ENCODE results near the gene PLSCR3.

The PLSCR3 gene

GRCh38 chr17:7405350-7406234, 11.3 kb upstream of the PLSCR3 start:
- no peak for DNase-seq (ENCODE audit: low read depth)

- DNase-seq (ENCODE audit: low read depth): no peak
Measured at GRCh38 chr17:7404737-7405349, 10.5 kb upstream of the PLSCR3 start.

- DNase-seq (ENCODE audit: low read depth): peak; percentile 92
Measured at GRCh38 chr17:7403977-7404736, 9.8 kb upstream of the PLSCR3 start, which contains the start of gene TMEM256. TSS of gene TMEM256 (minus strand) at chr17:7404097. CDS start at chr17:7404084, 13 bp downstream.

GRCh38 chr17:7403727-7403976, 9.3 kb upstream of the PLSCR3 start:
- no peak for DNase-seq (ENCODE audit: low read depth)

GRCh38 chr17:7403043-7403726, 8.9 kb upstream of the PLSCR3 start:
- no peak for DNase-seq (ENCODE audit: low read depth)

GRCh38 chr17:7398612-7399011, 4.3 kb upstream of the PLSCR3 start:
- no peak for DNase-seq (ENCODE audit: low read depth)

GRCh38 chr17:7396147-7396546, 1.8 kb upstream of the PLSCR3 start:
- no peak for DNase-seq (ENCODE audit: low read depth)

GRCh38 chr17:7393613-7394451, 493 bp downstream of the PLSCR3 start:
- peak; percentile 32 for DNase-seq (ENCODE audit: low read depth)

- no peak for DNase-seq (ENCODE audit: low read depth)
Measured at GRCh38 chr17:7392696-7393612, 1.4 kb downstream of the PLSCR3 start.

- DNase-seq (ENCODE audit: low read depth): no peak
Measured at GRCh38 chr17:7391307-7391706, 3.0 kb downstream of the PLSCR3 start.

- DNase-seq (ENCODE audit: low read depth): no peak
Measured at GRCh38 chr17:7389924-7390910, 4.1 kb downstream of the PLSCR3 start.

GRCh38 chr17:7388856-7389255, 5.5 kb downstream of the PLSCR3 start:
- DNase-seq (ENCODE audit: low read depth): no peak

GRCh38 chr17:7384489-7385081, 9.7 kb downstream of the PLSCR3 start:
- DNase-seq (ENCODE audit: low read depth): no peak

- DNase-seq (ENCODE audit: low read depth): peak; percentile 36
Measured at GRCh38 chr17:7383742-7384488, 10.4 kb downstream of the PLSCR3 start.

GRCh38 chr17:7383371-7383741, 11.0 kb downstream of the PLSCR3 start:
- no peak for DNase-seq (ENCODE audit: low read depth)

- DNase-seq (ENCODE audit: low read depth): no peak
Measured at GRCh38 chr17:7382901-7383300, 11.4 kb downstream of the PLSCR3 start.

GRCh38 chr17:7380855-7381683, 13.3 kb downstream of the PLSCR3 start, which contains the start of gene TNK1:
TSS of gene TNK1 (plus strand) at chr17:7381089. CDS start at chr17:7382927, 1,838 bp downstream.
- no peak for DNase-seq (ENCODE audit: low read depth)
